PFSK-1 (cell line): Measurements from ENCODE around the gene TMEM131L.

Experiments
- FOXP2 ChIP-seq: optimal IDR thresholded peaks from 2 replicates; pipeline ENCODE3; 2011; ENCODE audit warnings: borderline replicate concordance, control low read depth, inconsistent platforms; ENCODE audit not compliant: insufficient read depth; ENCODE audit errors: extremely low read length, extremely low read depth
- POLR2AphosphoS5 ChIP-seq: IDR thresholded peaks from 2 replicates; pipeline ENCODE4 v1.6.1; 2012; ENCODE audit warnings: low read depth, mild to moderate bottlenecking, control low read depth, low read length, moderate library complexity
- SIN3A ChIP-seq: IDR thresholded peaks from 2 replicates; pipeline ENCODE4 v1.6.1; 2012; ENCODE audit warnings: mild to moderate bottlenecking, low read length, moderate library complexity, borderline replicate concordance; ENCODE audit not compliant: insufficient read depth
- TAF1 ChIP-seq: IDR thresholded peaks from 2 replicates; pipeline ENCODE4 v1.6.1; 2012; ENCODE audit warnings: low read length, control low read depth, borderline replicate concordance; ENCODE audit not compliant: insufficient read depth
- TF ChIP-seq, protein P1 (sequence below), 2 experiments: IDR thresholded peaks; 2 replicates each; pipeline versions ENCODE4 v1.6.1 to v1.8.0; 2011 to 2012; ENCODE audit warnings: low read depth in 2 of 2, low read length in 2 of 2, control low read depth in 1 of 2, inconsistent platforms in 1 of 2, mild to moderate bottlenecking in 1 of 2, moderate library complexity in 1 of 2; ENCODE audit not compliant: insufficient read depth in 1 of 2

TMEM131L gene

DNA sequence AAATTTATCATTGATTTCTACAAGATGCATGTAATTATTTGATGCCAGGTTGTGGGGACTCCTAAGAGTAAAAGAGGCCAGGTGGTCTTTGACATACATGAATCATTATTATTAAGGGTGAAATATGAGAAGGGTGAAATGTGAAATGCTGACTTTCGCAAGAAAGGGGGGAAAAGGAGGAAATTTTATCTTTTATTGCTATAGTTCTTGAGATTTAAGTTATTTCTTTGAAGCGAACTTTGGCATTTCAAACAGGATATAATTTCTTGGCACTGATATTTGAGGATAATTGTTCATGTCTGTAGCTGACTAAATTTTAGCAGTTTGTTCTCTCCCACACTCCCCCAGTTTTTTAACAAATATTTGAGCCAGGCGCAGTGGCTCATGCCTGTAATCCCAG is 80.1 kb downstream of the TMEM131L start:
- TF ChIP-seq POLR2AphosphoS5, result no peak
- TF ChIP-seq FOXP2, result no peak
- no peak for TF ChIP-seq TAF1
- TF ChIP-seq, protein P1, sequence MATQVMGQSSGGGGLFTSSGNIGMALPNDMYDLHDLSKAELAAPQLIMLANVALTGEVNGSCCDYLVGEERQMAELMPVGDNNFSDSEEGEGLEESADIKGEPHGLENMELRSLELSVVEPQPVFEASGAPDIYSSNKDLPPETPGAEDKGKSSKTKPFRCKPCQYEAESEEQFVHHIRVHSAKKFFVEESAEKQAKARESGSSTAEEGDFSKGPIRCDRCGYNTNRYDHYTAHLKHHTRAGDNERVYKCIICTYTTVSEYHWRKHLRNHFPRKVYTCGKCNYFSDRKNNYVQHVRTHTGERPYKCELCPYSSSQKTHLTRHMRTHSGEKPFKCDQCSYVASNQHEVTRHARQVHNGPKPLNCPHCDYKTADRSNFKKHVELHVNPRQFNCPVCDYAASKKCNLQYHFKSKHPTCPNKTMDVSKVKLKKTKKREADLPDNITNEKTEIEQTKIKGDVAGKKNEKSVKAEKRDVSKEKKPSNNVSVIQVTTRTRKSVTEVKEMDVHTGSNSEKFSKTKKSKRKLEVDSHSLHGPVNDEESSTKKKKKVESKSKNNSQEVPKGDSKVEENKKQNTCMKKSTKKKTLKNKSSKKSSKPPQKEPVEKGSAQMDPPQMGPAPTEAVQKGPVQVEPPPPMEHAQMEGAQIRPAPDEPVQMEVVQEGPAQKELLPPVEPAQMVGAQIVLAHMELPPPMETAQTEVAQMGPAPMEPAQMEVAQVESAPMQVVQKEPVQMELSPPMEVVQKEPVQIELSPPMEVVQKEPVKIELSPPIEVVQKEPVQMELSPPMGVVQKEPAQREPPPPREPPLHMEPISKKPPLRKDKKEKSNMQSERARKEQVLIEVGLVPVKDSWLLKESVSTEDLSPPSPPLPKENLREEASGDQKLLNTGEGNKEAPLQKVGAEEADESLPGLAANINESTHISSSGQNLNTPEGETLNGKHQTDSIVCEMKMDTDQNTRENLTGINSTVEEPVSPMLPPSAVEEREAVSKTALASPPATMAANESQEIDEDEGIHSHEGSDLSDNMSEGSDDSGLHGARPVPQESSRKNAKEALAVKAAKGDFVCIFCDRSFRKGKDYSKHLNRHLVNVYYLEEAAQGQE (IDR thresholded peaks at IDR 0.05; ENCODE audit: insufficient read depth in 1 of 2, low read depth in 2 of 2, low read length in 2 of 2), result no peak
- TF ChIP-seq SIN3A, result no peak

DNA sequence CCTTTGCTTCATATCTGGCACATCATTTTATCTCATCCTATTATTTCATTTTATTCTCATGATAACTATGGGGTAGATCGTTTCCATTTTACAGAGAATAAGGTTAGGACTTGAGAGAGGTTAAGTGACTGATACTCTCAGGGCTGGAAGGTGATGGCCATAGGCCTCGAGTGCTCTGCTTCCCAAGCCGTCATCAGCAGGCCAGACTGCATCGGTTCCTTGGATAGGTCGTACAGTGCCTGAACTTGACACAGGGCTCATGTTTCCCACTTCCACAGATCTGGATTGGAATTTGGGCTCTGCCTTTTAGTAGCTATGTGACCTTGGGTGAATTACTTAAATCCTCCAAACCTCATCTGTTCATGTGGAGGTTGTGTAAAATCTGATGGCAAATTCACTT is 81.4 kb downstream of the TMEM131L start:
- no peak for TF ChIP-seq TAF1

DNA sequence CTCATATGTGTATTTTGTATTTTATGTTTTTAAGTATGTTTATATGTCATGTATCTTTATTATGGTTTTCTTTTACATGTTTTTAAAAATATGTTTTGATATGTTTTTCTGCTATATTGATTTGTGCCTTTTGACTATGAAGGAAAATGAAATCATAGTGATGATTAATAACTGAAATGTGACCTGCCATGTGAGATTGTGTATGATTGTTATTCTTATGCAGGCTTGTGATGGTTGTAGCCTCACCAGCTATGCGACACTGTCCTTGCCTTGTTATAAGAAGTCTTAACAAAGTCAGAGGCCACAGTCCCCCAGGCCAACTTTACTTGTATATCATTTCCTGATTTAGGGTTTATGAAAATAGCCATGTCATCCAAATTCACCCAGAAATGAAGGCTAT is 83.2 kb downstream of the TMEM131L start:
- TF ChIP-seq SIN3A (no peak), TAF1 (no peak), POLR2AphosphoS5 (no peak), FOXP2 (no peak)
- TF ChIP-seq, protein P1 (IDR thresholded peaks at IDR 0.05; ENCODE audit: insufficient read depth in 1 of 2, low read depth in 2 of 2, low read length in 2 of 2), result no peak

DNA sequence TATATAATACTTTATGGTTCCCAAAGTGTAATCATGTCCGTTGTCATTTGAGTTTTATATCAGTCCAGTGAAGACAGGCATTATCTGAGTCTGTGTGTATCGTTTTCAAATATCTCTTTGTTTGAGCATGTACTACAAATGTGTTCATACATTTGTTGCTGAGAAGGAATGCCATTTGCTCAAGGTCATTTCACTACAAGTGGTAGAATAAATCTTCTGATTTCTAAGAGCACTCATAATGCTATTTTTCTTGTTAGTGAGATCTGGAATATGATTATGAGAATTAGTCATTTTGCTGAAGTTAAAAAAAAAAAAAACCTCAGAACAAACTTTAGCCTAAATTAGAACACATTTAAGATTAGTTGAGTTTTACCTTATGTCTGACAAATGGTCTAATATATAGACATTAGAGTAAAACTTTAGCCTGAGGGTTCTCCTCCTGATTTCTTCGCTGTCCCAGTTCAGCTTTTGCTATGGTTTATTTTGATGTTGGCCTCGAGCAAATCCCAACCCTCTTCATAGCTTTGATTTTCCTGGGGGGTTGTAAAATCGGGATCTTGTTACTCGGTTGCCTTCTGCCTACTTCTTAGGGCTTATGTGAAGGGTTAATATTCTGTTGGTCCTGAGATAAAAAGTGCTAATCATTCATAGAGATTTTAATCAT is 87.1 kb downstream of the TMEM131L start:
- TF ChIP-seq POLR2AphosphoS5 (no peak), SIN3A (no peak), FOXP2 (no peak)

DNA sequence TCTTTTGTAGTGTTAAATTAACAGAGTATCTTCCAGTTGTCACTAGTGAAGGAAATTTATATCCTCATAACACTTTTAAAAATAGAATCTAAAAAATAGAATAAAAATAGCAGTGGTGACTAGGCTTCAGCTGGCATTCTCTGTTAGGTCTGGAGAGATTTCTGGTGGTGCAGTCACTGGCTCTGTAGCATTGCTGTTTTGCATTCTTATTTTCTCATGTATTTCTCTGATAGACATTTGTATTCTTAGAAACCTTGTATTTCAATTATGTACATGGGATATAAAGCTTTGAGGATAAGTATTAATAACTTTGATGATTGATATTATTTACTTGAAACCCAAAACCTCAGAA is 87.6 kb downstream of the TMEM131L start:
- TF ChIP-seq FOXP2, result no peak
- TF ChIP-seq SIN3A, result no peak
- no peak for TF ChIP-seq POLR2AphosphoS5
- TF ChIP-seq, protein P1 (IDR thresholded peaks at IDR 0.05; ENCODE audit: insufficient read depth in 1 of 2, low read depth in 2 of 2, low read length in 2 of 2), result no peak
- TF ChIP-seq TAF1, result no peak

DNA sequence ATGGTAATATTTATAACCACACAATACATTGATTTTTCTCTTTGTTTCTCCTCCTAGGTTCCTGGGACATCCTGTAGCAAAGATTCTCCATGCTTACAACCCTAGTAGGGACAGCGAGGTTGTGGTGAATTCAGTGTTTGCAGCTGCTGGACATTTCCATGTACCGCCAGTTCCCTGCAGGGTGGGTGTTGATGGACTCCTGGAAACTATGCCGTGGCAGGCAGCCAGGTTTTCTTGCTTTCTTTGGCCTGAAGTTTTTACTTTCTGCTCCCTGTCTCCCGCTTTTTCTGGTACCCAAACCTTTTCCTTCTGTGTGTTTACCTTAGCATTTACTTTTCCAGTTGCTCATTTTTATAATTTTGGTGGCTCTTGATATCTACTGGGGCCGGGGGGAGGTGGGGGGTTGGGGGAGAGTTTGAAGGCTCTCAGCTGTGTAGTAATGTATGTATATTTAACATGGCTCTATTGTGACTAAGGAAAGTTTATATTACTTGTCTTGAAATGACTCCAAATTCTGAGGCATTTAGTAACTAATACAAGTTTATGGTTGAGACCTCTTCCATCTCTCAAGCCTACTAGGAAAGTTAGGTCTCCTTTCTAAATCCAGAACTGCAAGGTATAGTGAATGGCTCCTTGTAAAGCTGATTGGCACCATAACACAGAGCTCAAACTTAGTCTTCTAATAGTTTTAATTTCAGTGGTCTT is 89.7 kb downstream of the TMEM131L start:
- TF ChIP-seq FOXP2, result peak; percentile 21
- no peak for TF ChIP-seq SIN3A
- TF ChIP-seq, protein P1 (IDR thresholded peaks at IDR 0.05; ENCODE audit: insufficient read depth in 1 of 2, low read depth in 2 of 2, low read length in 2 of 2), result 0 out of 4 replicates have a peak, but pooled peaks of 1 of the 2 experiments have one; percentile 31
